Adrenal gland (tissue), 5 donors: ENCODE data around the gene ALDH7A1.

Experiments used
- CTCF ChIP-seq, 6 experiments: fragments of 450-650 bp in 4 of 6; fragments of 200-600 bp in 2 of 6; sonication (generic) in 1 of 6; IDR thresholded peaks; 1 replicate in 5 of 6; 2 replicates in 1 of 6; pipeline versions ENCODE4 v1.5.1 to v1.8.0; 2016 to 2021; ENCODE audit warnings: antibody characterized with exemption in 6 of 6, mild to moderate bottlenecking in 2 of 6, moderate library complexity in 1 of 6
- POLR2A ChIP-seq, 2 donors: fragments of 450-650 bp; IDR thresholded peaks; one replicate each; pipeline ENCODE4 v1.6.1; 2017; ENCODE audit warnings: antibody characterized with exemption in 2 of 2, mild to moderate bottlenecking in 2 of 2, moderate library complexity in 1 of 2
- donor health status: DM: no; HTN: no; CAD: no.

GRCh38 chr5:126490167-126490940 is 104.7 kb downstream of the ALDH7A1 start:
- no peak for TF ChIP-seq POLR2A (IDR thresholded peaks at IDR 0.05)
- peak in 1 of 6 experiments; percentile 14 for TF ChIP-seq CTCF (IDR thresholded peaks at IDR 0.05)
